Tibial artery (tissue), 4 donors: ENCODE measurements around the gene ERICH3.

Experiments used
- DNase-seq, 2 donors: peaks; one replicate each; pipeline ENCODE4 v3.0.0-alpha.2; 2019
- H3K27ac ChIP-seq, 2 donors: fragments of 200-600 bp; sonication (generic) in 1 of 2; 1 replicate in 1 of 2; 2 replicates in 1 of 2; pipeline ENCODE4 v1.5.1; 2018 to 2019; ENCODE audit warnings: mild to moderate bottlenecking in 1 of 2
- H3K27me3 ChIP-seq, 2 donors: fragments of 200-600 bp; sonication (generic) in 1 of 2; one replicate each; pipeline versions ENCODE4 v1.5.1 to v1.6.0; 2016 to 2019
- H3K36me3 ChIP-seq, 3 donors: fragments of 200-600 bp; sonication (generic) in 2 of 3; one replicate each; pipeline ENCODE4 v1.5.1; 2016 to 2019; ENCODE audit warnings: mild to moderate bottlenecking in 2 of 3
- H3K4me1 ChIP-seq, 4 donors: fragments of 200-600 bp; sonication (generic) in 2 of 4; 1 replicate in 3 of 4; 2 replicates in 1 of 4; pipeline ENCODE4 v1.5.1; 2016 to 2019
- H3K4me3 ChIP-seq, 2 donors: fragments of 200-600 bp; sonication (generic) in 1 of 2; 1 replicate in 1 of 2; 2 replicates in 1 of 2; pipeline ENCODE4 v1.5.1; 2018 to 2019; ENCODE audit warnings: mild to moderate bottlenecking in 2 of 2
- H3K9me3 ChIP-seq, 3 donors: fragments of 200-600 bp; sonication (generic) in 1 of 3; one replicate each; pipeline ENCODE4 v1.5.1; 2016 to 2019
- CTCF ChIP-seq, 2 experiments: fragments of 200-600 bp in 1 of 2; fragments of 450-650 bp in 1 of 2; IDR thresholded peaks; one replicate each; pipeline ENCODE4 v1.5.1; 2017 to 2019; ENCODE audit warnings: antibody characterized with exemption in 2 of 2, mild to moderate bottlenecking in 1 of 2, moderate library complexity in 1 of 2
- intact Hi-C: fragments of 100-400 bp; cut with DNase I; formaldehyde crosslinking; loops from one replicate; pipeline ENCODE4 v1.15.0; 2023; ENCODE audit warnings: low total_unique reads

Gene ERICH3

GRCh38 chr1:74641876-74642275 lies 31.7 kb downstream of the ERICH3 start:
- Histone ChIP-seq H3K4me3 (no peak overlapping the region), H3K36me3 (no peaks in the 10 kb centered on the region)
- intact Hi-C loops = no loop called here

GRCh38 chr1:74641161-74641560 lies 32.4 kb downstream of the ERICH3 start:
- H3K36me3 ChIP-seq = no peaks in the 10 kb centered on the region
- H3K27me3 ChIP-seq = no peaks in the 10 kb centered on the region
- no peak overlapping the region for H3K27ac ChIP-seq
- TF ChIP-seq CTCF (IDR thresholded peaks at IDR 0.05) = no peak
- H3K9me3 ChIP-seq = no peaks in the 10 kb centered on the region
- intact Hi-C loops = no loop called here
- DNase-seq = no peak
- H3K4me1 ChIP-seq = no peaks in the 10 kb centered on the region
- H3K4me3 ChIP-seq = no peak overlapping the region

More at GRCh38 chr1:74641876-74642275, 31.7 kb downstream of the ERICH3 start:
- no peaks in the 10 kb centered on the region for H3K9me3 ChIP-seq
- H3K27me3 ChIP-seq = no peaks in the 10 kb centered on the region
- no peak overlapping the region for H3K27ac ChIP-seq
- DNase-seq = no peak
- no peaks in the 10 kb centered on the region for H3K4me1 ChIP-seq
- TF ChIP-seq CTCF (IDR thresholded peaks at IDR 0.05) = no peak

GRCh38 chr1:74637296-74637695 lies 36.3 kb downstream of the ERICH3 start:
- no peaks in the 10 kb centered on the region for H3K27me3 ChIP-seq
- no peak overlapping the region for H3K27ac ChIP-seq
- TF ChIP-seq CTCF (IDR thresholded peaks at IDR 0.05) = no peak
- no peaks in the 10 kb centered on the region for H3K4me1 ChIP-seq
- no peak for DNase-seq
- no peak overlapping the region for H3K4me3 ChIP-seq
- H3K36me3 ChIP-seq = no peaks in the 10 kb centered on the region
- intact Hi-C loops = no loop called here
- H3K9me3 ChIP-seq = no peaks in the 10 kb centered on the region

GRCh38 chr1:74629283-74629682 lies 44.3 kb downstream of the ERICH3 start:
- no peak overlapping the region for H3K4me3 ChIP-seq

GRCh38 chr1:74623716-74624115 lies 49.9 kb downstream of the ERICH3 start:
- H3K36me3 ChIP-seq = no peaks in the 10 kb centered on the region
- no peak overlapping the region for H3K27ac ChIP-seq
- no peaks in the 10 kb centered on the region for H3K4me1 ChIP-seq
- no peaks in the 10 kb centered on the region for H3K27me3 ChIP-seq
- TF ChIP-seq CTCF (IDR thresholded peaks at IDR 0.05) = no peak
- H3K9me3 ChIP-seq = no peaks in the 10 kb centered on the region
- H3K4me3 ChIP-seq = no peak overlapping the region
- no peak for DNase-seq
- intact Hi-C loops = no loop called here

More at GRCh38 chr1:74629283-74629682, 44.3 kb downstream of the ERICH3 start:
- DNase-seq = no peak
- Histone ChIP-seq H3K27me3 (no peaks in the 10 kb centered on the region), H3K9me3 (no peaks in the 10 kb centered on the region), H3K36me3 (no peaks in the 10 kb centered on the region), H3K4me1 (no peaks in the 10 kb centered on the region), H3K27ac (no peak overlapping the region)
- no peak for TF ChIP-seq CTCF (IDR thresholded peaks at IDR 0.05)
- intact Hi-C loops = no loop called here

- H3K36me3 ChIP-seq = no peaks in the 10 kb centered on the region
- H3K27ac ChIP-seq = no peak overlapping the region
- no peaks in the 10 kb centered on the region for H3K9me3 ChIP-seq
- no peaks in the 10 kb centered on the region for H3K4me1 ChIP-seq
- no peaks in the 10 kb centered on the region for H3K27me3 ChIP-seq
- intact Hi-C loops = no loop called here
- no peak for DNase-seq
- no peak for TF ChIP-seq CTCF (IDR thresholded peaks at IDR 0.05)
- H3K4me3 ChIP-seq = no peak overlapping the region
Measured at GRCh38 chr1:74620242-74620641, 53.4 kb downstream of the ERICH3 start.
